Endothelial cell of umbilical vein (primary cell): ENCODE measurements around the gene BPIFA3. TPM values are rescaled to one million over a fixed set of nuclear protein-coding genes. Genes with fewer than 3 reads are reported as not detected.

Experiments used
- BruUV-seq: library from RNA; stranded (reverse); fragments of 400-500 nt; replicated peaks from 2 replicates; lab custom pipeline; 2021; lab: Mats Ljungman, UMichigan
- CTCF ChIA-PET: fragments of 300-600, 350-600 bp; sonication (Branson Sonifier 250); formaldehyde crosslinking; loops from one replicate; lab custom pipeline; 2021; ENCODE audit warnings: antibody characterized with exemption, inconsistent platforms; lab: Charles Lee
- POLR2A ChIA-PET: fragments of 300-600, 350-600 bp; sonication (Branson Sonifier 250); formaldehyde crosslinking; loops from one replicate; lab custom pipeline; 2021; ENCODE audit warnings: antibody characterized with exemption, inconsistent platforms; lab: Charles Lee
- DNase-seq: peaks from one replicate; pipeline ENCODE4 v3.0.0-alpha.2; 2011; ENCODE audit warnings: low read depth, low spot score
- FAIRE-seq: peaks from 2 replicates; lab custom pipeline; 2011; peaks lifted over from hg19 to GRCh38; lab: Jason Lieb, UNC
- H2AFZ ChIP-seq: 2 replicates; pipeline ENCODE4 v1.6.0; 2012; ENCODE audit warnings: low read depth, low read length, control low read depth, inconsistent platforms
- H3K27ac ChIP-seq: 2 replicates; pipeline ENCODE4 v1.5.1; 2011; ENCODE audit warnings: low read depth, mild to moderate bottlenecking, control low read depth, low read length, moderate library complexity; ENCODE audit not compliant: insufficient read depth
- H3K27me3 ChIP-seq, 2 experiments: 2 replicates each; pipeline versions ENCODE4 v1.6.0 to v1.6.1; 2011; ENCODE audit warnings: low read length in 2 of 2, mixed read lengths in 1 of 2; ENCODE audit not compliant: control insufficient read depth in 2 of 2, insufficient read depth in 2 of 2
- H3K36me3 ChIP-seq, 2 experiments: 2 replicates in 1 of 2; 3 replicates in 1 of 2; pipeline ENCODE4 v1.5.1; 2011; ENCODE audit warnings: low read length in 2 of 2, mild to moderate bottlenecking in 1 of 2, moderate library complexity in 1 of 2; ENCODE audit not compliant: control insufficient read depth in 2 of 2, insufficient read depth in 2 of 2; ENCODE audit errors: extremely low read depth in 1 of 2
- H3K4me1 ChIP-seq: 3 replicates; pipeline ENCODE4 v1.5.1; 2011; ENCODE audit warnings: mild to moderate bottlenecking, low read length; ENCODE audit not compliant: control insufficient read depth, insufficient read depth; ENCODE audit errors: extremely low read depth
- H3K4me2 ChIP-seq: 2 replicates; pipeline ENCODE4 v1.6.1; 2011; ENCODE audit warnings: low read length, control low read depth, mixed read lengths; ENCODE audit not compliant: insufficient read depth
- H3K4me3 ChIP-seq, 3 experiments: fragments of 200-600 bp in 1 of 3; sonication (generic), shearing (Covaris generic) in 1 of 3; replicated peaks in 1 of 3; 2 replicates each; pipeline ENCODE4 v1.5.1; 2011 to 2016; ENCODE audit warnings: control low read depth in 3 of 3, low read length in 3 of 3, mild to moderate bottlenecking in 2 of 3, inconsistent platforms in 1 of 3, low read depth in 1 of 3, moderate library complexity in 1 of 3; ENCODE audit not compliant: insufficient read depth in 1 of 3
- H3K79me2 ChIP-seq: 2 replicates; pipeline ENCODE4 v1.6.0; 2012; ENCODE audit warnings: low read length, inconsistent platforms; ENCODE audit not compliant: control insufficient read depth, insufficient read depth
- H3K9ac ChIP-seq: replicated peaks from 2 replicates; pipeline ENCODE3; 2011; ENCODE audit warnings: low read length, control low read depth; ENCODE audit not compliant: insufficient read depth; ENCODE audit errors: extremely low read depth
- H3K9me1 ChIP-seq: replicated peaks from 3 replicates; pipeline ENCODE4 v1.6.0; 2011; ENCODE audit warnings: mild to moderate bottlenecking, low read length; ENCODE audit not compliant: control insufficient read depth, insufficient read depth; ENCODE audit errors: extremely low read depth
- H3K9me3 ChIP-seq: replicated peaks from 2 replicates; pipeline ENCODE4 v1.5.1; 2012; ENCODE audit warnings: low read length, inconsistent platforms; ENCODE audit not compliant: control insufficient read depth, insufficient read depth
- H4K20me1 ChIP-seq: replicated peaks from 2 replicates; pipeline ENCODE3; 2011; ENCODE audit warnings: mild to moderate bottlenecking, low read length; ENCODE audit not compliant: control insufficient read depth, insufficient read depth; ENCODE audit errors: extremely low read depth
- CTCF ChIP-seq, 2 donors: IDR thresholded peaks; 1 replicate in 1 of 2; 2 replicates in 1 of 2; pipeline ENCODE4 v1.5.1; 2011; ENCODE audit warnings: low read length in 2 of 2, mild to moderate bottlenecking in 2 of 2, moderate library complexity in 2 of 2, control low read depth in 1 of 2, inconsistent platforms in 1 of 2, low read depth in 1 of 2; ENCODE audit not compliant: insufficient read depth in 1 of 2; ENCODE audit errors: extremely low read depth in 1 of 2
- EZH2 ChIP-seq: IDR thresholded peaks from 2 replicates; pipeline ENCODE4 v1.6.1; 2012; ENCODE audit warnings: borderline replicate concordance, low read depth, mild to moderate bottlenecking, moderate library complexity, low read length, inconsistent platforms; ENCODE audit not compliant: severe bottlenecking
- FOS ChIP-seq: IDR thresholded peaks from 2 replicates; pipeline ENCODE4 v1.6.1; 2011; ENCODE audit warnings: mild to moderate bottlenecking, low read length, moderate library complexity, borderline replicate concordance; ENCODE audit not compliant: insufficient read depth
- GATA2 ChIP-seq: IDR thresholded peaks from 2 replicates; pipeline ENCODE4 v1.7.0; 2011; ENCODE audit warnings: low read depth, mild to moderate bottlenecking, moderate library complexity, mixed read lengths, low read length; ENCODE audit not compliant: insufficient read length, insufficient read depth
- JUN ChIP-seq: IDR thresholded peaks from 2 replicates; pipeline ENCODE4 v1.6.1; 2011; ENCODE audit warnings: borderline replicate concordance, low read depth; ENCODE audit not compliant: insufficient read length, insufficient read depth
- MAX ChIP-seq: IDR thresholded peaks from 2 replicates; pipeline ENCODE4 v1.6.1; 2011; ENCODE audit not compliant: insufficient read depth, insufficient read length
- MYC ChIP-seq: IDR thresholded peaks from one replicate; pipeline ENCODE4 v1.6.1; 2011; ENCODE audit warnings: mild to moderate bottlenecking, low read depth, low read length
- POLR2A ChIP-seq: IDR thresholded peaks from 2 replicates; pipeline ENCODE4 v1.6.1; 2012; ENCODE audit warnings: low read depth, mild to moderate bottlenecking, control low read depth, low read length
- POLR2AphosphoS5 ChIP-seq: IDR thresholded peaks from 2 replicates; pipeline ENCODE4 v1.6.1; 2012; ENCODE audit warnings: low read depth, mild to moderate bottlenecking, control low read depth, low read length, moderate library complexity; ENCODE audit not compliant: insufficient read depth
- dilution Hi-C: fragments of 300-500 bp; cut with MboI; formaldehyde crosslinking; loops from one replicate; pipeline ENCODE4 v1.15.0; 2019; ENCODE audit warnings: low sequenced_read_pairs; ENCODE audit not compliant: extremely low pct_ligation_motif_present
- intact Hi-C: fragments of 100-400 bp; cut with micrococcal nuclease; formaldehyde crosslinking; loops from one replicate; pipeline ENCODE4 v1.10.0; 2022
- polyA plus RNA-seq, 4 experiments: library from polyadenylated mRNA; depleted of rRNA in 3 of 4; stranded (reverse) in 3 of 4; unstranded in 1 of 4; fragments of >200 nt; gene quantifications; 2 replicates each; pipeline versions ENCODE4 v1.2.1 to v1.2.3, GENCODE V29; 2011 to 2012; ENCODE audit warnings: missing spikeins in 1 of 4
- total RNA-seq: library from RNA; stranded (reverse); gene quantifications from 2 replicates; pipeline ENCODE4 v1.2.3, GENCODE V29; 2021

Gene BPIFA3
- total and polyA plus RNA-seq, 2 donors (not counting 3 experiments of a cell fraction or from before 2014, with no cell fraction given): not detected

- intact Hi-C loops (no loop called here), dilution Hi-C loops (no loop called here)
- H3K27ac ChIP-seq: no peak overlapping the region
- H3K9me3 ChIP-seq: no peaks in the 10 kb centered on the region
- H3K4me3 ChIP-seq: no peak overlapping the region
- no peaks in the 10 kb centered on the region for H3K79me2 ChIP-seq
- H3K27me3 ChIP-seq: no peaks in the 10 kb centered on the region
- DNase-seq: no peak
- no peak overlapping the region for H3K4me2 ChIP-seq
- BruUV-seq: no TSS peak
- H3K9ac ChIP-seq: no peak overlapping the region
- ChIA-PET CTCF (no interaction called here), POLR2A (no interaction called here)
- no peaks in the 10 kb centered on the region for H4K20me1 ChIP-seq
- H3K36me3 ChIP-seq: no peaks in the 10 kb centered on the region
- FAIRE-seq: no peak
- H2AFZ ChIP-seq: no peak overlapping the region
- H3K4me1 ChIP-seq: no peaks in the 10 kb centered on the region
- TF ChIP-seq EZH2: no peak
- no peak for TF ChIP-seq POLR2A
- TF ChIP-seq MAX: no peak
- TF ChIP-seq MYC: no peak
- no peak for TF ChIP-seq POLR2AphosphoS5
- TF ChIP-seq GATA2: no peak
- no peak for TF ChIP-seq JUN
- no peak for TF ChIP-seq FOS
- TF ChIP-seq CTCF (IDR thresholded peaks at IDR 0.05; ENCODE audit: extremely low read depth in 1 of 2, insufficient read depth in 1 of 2, low read depth in 1 of 2, low read length in 2 of 2): no peak
- H3K9me1 ChIP-seq: no peaks in the 10 kb centered on the region
Observed at GRCh38 chr20:33172781-33173180, 44.4 kb upstream of the BPIFA3 start.
